Neural progenitor cell (in vitro differentiated cells): ENCODE data around the gene NTRK3. TPM values are rescaled to one million over a fixed set of nuclear protein-coding genes. Genes with fewer than 3 reads are reported as not detected.

Experiments
- DNase-seq: peaks from one replicate; pipeline ENCODE4 v3.0.0-alpha.2; 2016; ENCODE audit warnings: low spot score
- H2AFZ ChIP-seq: fragments of 200-600 bp; sonication (generic); replicated peaks from 2 replicates; pipeline ENCODE4 v1.6.1; 2016; ENCODE audit warnings: antibody characterized with exemption
- H3F3A ChIP-seq: fragments of 200-600 bp; sonication (generic); 2 replicates; pipeline ENCODE4 v1.6.1; 2016; ENCODE audit warnings: antibody characterized with exemption, low read depth
- H3K27ac ChIP-seq: fragments of 200-600 bp; sonication (generic); 2 replicates; pipeline ENCODE4 v1.5.1; 2016; ENCODE audit warnings: mild to moderate bottlenecking
- H3K27me3 ChIP-seq: fragments of 200-600 bp; sonication (generic); 2 replicates; pipeline ENCODE4 v1.6.1; 2016; ENCODE audit warnings: mild to moderate bottlenecking, moderate library complexity
- H3K36me3 ChIP-seq: fragments of 200-600 bp; sonication (generic); 2 replicates; pipeline ENCODE4 v1.5.1; 2016
- H3K4me1 ChIP-seq: fragments of 200-600 bp; sonication (generic); 2 replicates; pipeline ENCODE4 v1.6.1; 2016; ENCODE audit warnings: mixed run types
- H3K4me2 ChIP-seq: fragments of 200-600 bp; sonication (generic); 2 replicates; pipeline ENCODE4 v1.6.1; 2016
- H3K4me3 ChIP-seq: fragments of 200-600 bp; sonication (generic); 2 replicates; pipeline ENCODE4 v1.5.1; 2016
- H3K79me2 ChIP-seq: fragments of 200-600 bp; sonication (generic); 2 replicates; pipeline ENCODE4 v1.6.1; 2016; ENCODE audit warnings: low read depth
- H3K9ac ChIP-seq: fragments of 200-600 bp; sonication (generic); 2 replicates; pipeline ENCODE4 v1.6.1; 2016
- H3K9me3 ChIP-seq: fragments of 200-600 bp; sonication (generic); 2 replicates; pipeline ENCODE4 v1.5.1; 2016; ENCODE audit warnings: low read depth
- H4K20me1 ChIP-seq: fragments of 200-600 bp; sonication (generic); 2 replicates; pipeline ENCODE4 v1.6.1; 2016; ENCODE audit warnings: low read depth
- H3K27ac Mint-ChIP-seq: 3 replicates; pipeline ENCODE4 v1.8.0; 2021; ENCODE audit warnings: mixed read lengths
- H3K27me3 Mint-ChIP-seq: 2 replicates; pipeline ENCODE4 v1.8.0; 2022; ENCODE audit warnings: low read depth, mild to moderate bottlenecking, inconsistent platforms, moderate library complexity, mixed read lengths; ENCODE audit not compliant: insufficient read depth
- H3K36me3 Mint-ChIP-seq: 3 replicates; pipeline ENCODE4 v1.8.0; 2021; ENCODE audit warnings: mixed read lengths
- H3K4me1 Mint-ChIP-seq: 3 replicates; pipeline ENCODE4 v1.8.0; 2021; ENCODE audit warnings: mixed read lengths
- H3K4me3 Mint-ChIP-seq: 3 replicates; pipeline ENCODE4 v1.8.0; 2021; ENCODE audit warnings: mild to moderate bottlenecking, moderate library complexity, mixed read lengths
- H3K9me3 Mint-ChIP-seq: 3 replicates; pipeline ENCODE4 v1.8.0; 2020; ENCODE audit warnings: mixed read lengths
- EZH2 ChIP-seq: fragments of 200-600 bp; sonication (generic); IDR thresholded peaks from 2 replicates; pipeline ENCODE4 v1.6.1; 2017; ENCODE audit warnings: antibody characterized with exemption, mild to moderate bottlenecking, moderate library complexity
- EZH2phosphoT487 ChIP-seq: fragments of 200-600 bp; sonication (generic); IDR thresholded peaks from 2 replicates; pipeline ENCODE4 v1.6.1; 2017; ENCODE audit warnings: antibody characterized with exemption
- total RNA-seq: library from RNA; depleted of rRNA; stranded (reverse); fragments of >200 nt; gene quantifications from 2 replicates; pipeline ENCODE4 v1.2.3, GENCODE V29; 2015; ENCODE audit warnings: low replicate concordance
- TF ChIP-seq, protein P1 (sequence below): fragments of 200-600 bp; sonication (generic); IDR thresholded peaks from 2 replicates; pipeline ENCODE4 v1.5.1; 2017; ENCODE audit warnings: antibody characterized with exemption, mild to moderate bottlenecking

Gene NTRK3
- total RNA-seq, 1 donor from 2014 or later = 2.0 TPM

DNA sequence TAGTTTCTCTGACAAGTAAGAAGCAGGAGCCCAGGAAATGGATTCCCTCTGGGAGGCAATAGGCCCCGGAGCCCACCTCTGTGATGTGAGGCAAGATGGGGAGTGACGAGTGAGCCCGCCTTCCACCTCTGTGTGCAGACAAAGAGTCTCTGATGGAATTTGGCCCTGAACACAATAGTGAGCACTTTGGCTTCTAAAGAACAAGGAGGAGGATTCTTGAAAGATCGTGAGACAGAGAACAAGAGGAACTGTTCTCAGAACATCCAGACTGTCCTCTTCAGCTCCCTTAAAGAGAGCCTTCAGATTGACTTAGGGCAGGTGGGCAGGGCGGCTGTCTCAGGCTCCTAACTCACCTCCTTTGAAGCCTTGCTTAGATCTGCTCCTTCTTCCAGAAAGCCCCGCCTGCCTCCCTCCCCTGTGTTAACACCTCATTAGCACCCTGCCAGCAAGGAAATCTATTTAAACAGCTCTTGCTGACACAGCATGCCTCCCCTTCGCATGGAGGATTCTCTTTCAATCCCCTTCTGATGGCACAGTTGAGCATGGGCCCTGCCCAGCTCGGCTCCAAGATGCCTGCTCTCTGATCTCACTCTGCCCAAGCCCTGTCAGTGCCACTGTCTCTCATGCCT, 430.3 kb downstream of the NTRK3 start:
- Mint-ChIP-seq H3K27me3 (peaks cover 17% of the 10 kb centered on the region), H3K4me1 (peaks cover 11% of the 10 kb centered on the region), H3K27ac (no peak overlapping the region), H3K4me3 (no peak overlapping the region), H3K36me3 (no peaks in the 10 kb centered on the region), H3K9me3 (peaks cover 2% of the 10 kb centered on the region)
- H3K79me2 ChIP-seq = no peaks in the 10 kb centered on the region
- no peaks in the 10 kb centered on the region for H3K27me3 ChIP-seq
- no peak overlapping the region for H2AFZ ChIP-seq
- DNase-seq = peak; percentile 67
- H3K4me2 ChIP-seq = peak overlapping the region; percentile 24
- no peak for TF ChIP-seq EZH2phosphoT487
- TF ChIP-seq, protein P1, sequence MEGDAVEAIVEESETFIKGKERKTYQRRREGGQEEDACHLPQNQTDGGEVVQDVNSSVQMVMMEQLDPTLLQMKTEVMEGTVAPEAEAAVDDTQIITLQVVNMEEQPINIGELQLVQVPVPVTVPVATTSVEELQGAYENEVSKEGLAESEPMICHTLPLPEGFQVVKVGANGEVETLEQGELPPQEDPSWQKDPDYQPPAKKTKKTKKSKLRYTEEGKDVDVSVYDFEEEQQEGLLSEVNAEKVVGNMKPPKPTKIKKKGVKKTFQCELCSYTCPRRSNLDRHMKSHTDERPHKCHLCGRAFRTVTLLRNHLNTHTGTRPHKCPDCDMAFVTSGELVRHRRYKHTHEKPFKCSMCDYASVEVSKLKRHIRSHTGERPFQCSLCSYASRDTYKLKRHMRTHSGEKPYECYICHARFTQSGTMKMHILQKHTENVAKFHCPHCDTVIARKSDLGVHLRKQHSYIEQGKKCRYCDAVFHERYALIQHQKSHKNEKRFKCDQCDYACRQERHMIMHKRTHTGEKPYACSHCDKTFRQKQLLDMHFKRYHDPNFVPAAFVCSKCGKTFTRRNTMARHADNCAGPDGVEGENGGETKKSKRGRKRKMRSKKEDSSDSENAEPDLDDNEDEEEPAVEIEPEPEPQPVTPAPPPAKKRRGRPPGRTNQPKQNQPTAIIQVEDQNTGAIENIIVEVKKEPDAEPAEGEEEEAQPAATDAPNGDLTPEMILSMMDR = no peak
- no peak for TF ChIP-seq EZH2
- no peak overlapping the region for H3K27ac ChIP-seq
- no peak overlapping the region for H3K9ac ChIP-seq
- H4K20me1 ChIP-seq = no peaks in the 10 kb centered on the region
- H3K4me3 ChIP-seq = no peak overlapping the region
- H3F3A ChIP-seq = peaks cover 12% of the 10 kb centered on the region
- H3K36me3 ChIP-seq = no peaks in the 10 kb centered on the region
- no peaks in the 10 kb centered on the region for H3K9me3 ChIP-seq
- peaks cover 13% of the 10 kb centered on the region for H3K4me1 ChIP-seq

DNA sequence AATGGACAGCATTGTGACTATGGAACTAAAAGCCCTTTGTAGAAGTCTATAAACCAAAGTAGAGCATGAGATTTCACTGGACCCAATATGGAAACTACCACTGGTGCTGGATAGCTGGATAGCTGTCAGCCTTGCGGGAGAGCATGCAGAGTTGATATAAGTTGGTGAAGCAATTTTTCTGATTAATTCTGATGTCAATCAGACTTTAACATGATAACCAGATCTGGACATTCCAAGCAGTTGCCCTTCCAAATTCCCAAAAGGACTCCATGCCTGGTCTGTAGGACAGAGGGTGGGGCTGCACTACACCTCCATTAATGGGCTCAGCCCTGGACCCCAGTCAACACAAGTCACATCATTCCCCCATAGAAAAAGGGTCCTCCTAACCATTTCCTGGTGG, 437.8 kb downstream of the NTRK3 start:
- H3K36me3 ChIP-seq = no peaks in the 10 kb centered on the region
- TF ChIP-seq, protein P1 = no peak
- TF ChIP-seq EZH2phosphoT487 (no peak), EZH2 (no peak)
- H3K4me1 Mint-ChIP-seq = no peaks in the 10 kb centered on the region
- no peaks in the 10 kb centered on the region for H3K79me2 ChIP-seq
- no peak overlapping the region for H3K4me3 Mint-ChIP-seq
- no peak overlapping the region for H3K4me2 ChIP-seq
- no peak overlapping the region for H3K4me3 ChIP-seq
- H3K9ac ChIP-seq = no peak overlapping the region
- no peak overlapping the region for H3K27ac Mint-ChIP-seq
- no peaks in the 10 kb centered on the region for H3K27me3 ChIP-seq
- H3K4me1 ChIP-seq = no peaks in the 10 kb centered on the region
- H3K9me3 ChIP-seq = no peaks in the 10 kb centered on the region
- H3K27me3 Mint-ChIP-seq = peaks cover 8% of the 10 kb centered on the region
- peaks cover 2% of the 10 kb centered on the region for H3K9me3 Mint-ChIP-seq
- no peaks in the 10 kb centered on the region for H3K36me3 Mint-ChIP-seq
- H2AFZ ChIP-seq = no peak overlapping the region
- no peak overlapping the region for H3K27ac ChIP-seq
- H3F3A ChIP-seq = no peaks in the 10 kb centered on the region
- no peaks in the 10 kb centered on the region for H4K20me1 ChIP-seq
- no peak for DNase-seq

DNA sequence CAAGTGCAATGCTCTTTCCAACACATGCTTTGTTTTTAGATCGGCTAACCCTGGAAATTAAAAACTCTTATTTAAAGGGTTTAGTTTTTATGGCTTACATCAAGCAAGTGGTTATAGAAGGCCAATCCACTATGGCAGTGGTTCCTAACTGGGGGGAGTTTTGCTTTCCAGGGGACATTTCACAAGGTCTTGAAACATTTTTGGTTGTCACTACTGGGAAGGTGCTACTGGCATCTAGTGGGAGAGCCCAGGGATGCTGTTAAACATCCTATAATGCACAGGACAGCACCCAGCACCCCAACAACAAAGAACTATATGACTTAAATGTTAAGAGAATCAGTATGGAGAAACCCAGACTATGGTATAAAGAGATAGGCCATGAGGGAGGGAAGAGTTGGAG, 439.0 kb downstream of the NTRK3 start:
- no peaks in the 10 kb centered on the region for H3K79me2 ChIP-seq
- no peak overlapping the region for H3K4me2 ChIP-seq
- no peak for TF ChIP-seq EZH2phosphoT487
- TF ChIP-seq, protein P1 = no peak
- no peak for TF ChIP-seq EZH2
- H4K20me1 ChIP-seq = no peaks in the 10 kb centered on the region
- H3K4me3 Mint-ChIP-seq = no peak overlapping the region
- H3K4me1 ChIP-seq = no peaks in the 10 kb centered on the region
- H3K27ac Mint-ChIP-seq = no peak overlapping the region
- no peak overlapping the region for H3K4me3 ChIP-seq
- no peak overlapping the region for H3K27ac ChIP-seq
- H3K36me3 Mint-ChIP-seq = no peaks in the 10 kb centered on the region
- no peaks in the 10 kb centered on the region for H3K9me3 ChIP-seq
- no peaks in the 10 kb centered on the region for H3K27me3 ChIP-seq
- H3K9me3 Mint-ChIP-seq = peaks cover 2% of the 10 kb centered on the region
- H3K36me3 ChIP-seq = no peaks in the 10 kb centered on the region
- no peak for DNase-seq
- H3K27me3 Mint-ChIP-seq = peaks cover 5% of the 10 kb centered on the region
- no peaks in the 10 kb centered on the region for H3K4me1 Mint-ChIP-seq
- H2AFZ ChIP-seq = no peak overlapping the region
- H3K9ac ChIP-seq = no peak overlapping the region
- H3F3A ChIP-seq = no peaks in the 10 kb centered on the region
